Mammary epithelial cell (primary cell): ENCODE data around the gene RCSD1.

Source experiments
- EZH2 ChIP-seq: IDR thresholded peaks from 2 replicates; pipeline ENCODE4 v1.6.1; 2012; ENCODE audit warnings: low read length, inconsistent platforms, borderline replicate concordance
- TF ChIP-seq, protein P1 (sequence below), 2 donors: IDR thresholded peaks in 1 of 2; conservative IDR thresholded peaks in 1 of 2; 2 replicates each; pipeline ENCODE4 v1.5.1; 2011 to 2012; ENCODE audit warnings: inconsistent platforms in 2 of 2, low read length in 2 of 2, mild to moderate bottlenecking in 2 of 2, control low read depth in 1 of 2, low read depth in 1 of 2; ENCODE audit not compliant: insufficient read depth in 1 of 2; ENCODE audit errors: extremely low read depth in 1 of 2

DNA sequence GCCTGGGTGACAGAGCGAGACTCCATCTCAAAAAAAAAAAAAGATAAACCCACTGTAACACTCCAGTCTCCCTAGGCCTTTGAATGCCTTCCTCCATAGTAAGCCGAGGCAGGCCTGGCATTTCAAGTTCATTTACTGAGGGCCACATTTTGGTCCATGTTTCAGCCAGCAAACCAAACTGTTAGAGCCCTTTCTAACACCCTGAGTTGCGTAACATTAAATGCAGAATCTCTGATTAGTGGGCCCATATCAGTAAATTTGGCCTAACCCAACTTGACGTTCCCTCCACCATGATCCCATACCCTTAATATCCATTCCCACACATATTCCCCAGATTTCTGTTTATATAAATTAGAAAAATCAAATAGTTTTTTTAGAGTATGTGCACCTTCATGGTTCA is 104.2 kb downstream of the RCSD1 start:
- TF ChIP-seq, protein P1, sequence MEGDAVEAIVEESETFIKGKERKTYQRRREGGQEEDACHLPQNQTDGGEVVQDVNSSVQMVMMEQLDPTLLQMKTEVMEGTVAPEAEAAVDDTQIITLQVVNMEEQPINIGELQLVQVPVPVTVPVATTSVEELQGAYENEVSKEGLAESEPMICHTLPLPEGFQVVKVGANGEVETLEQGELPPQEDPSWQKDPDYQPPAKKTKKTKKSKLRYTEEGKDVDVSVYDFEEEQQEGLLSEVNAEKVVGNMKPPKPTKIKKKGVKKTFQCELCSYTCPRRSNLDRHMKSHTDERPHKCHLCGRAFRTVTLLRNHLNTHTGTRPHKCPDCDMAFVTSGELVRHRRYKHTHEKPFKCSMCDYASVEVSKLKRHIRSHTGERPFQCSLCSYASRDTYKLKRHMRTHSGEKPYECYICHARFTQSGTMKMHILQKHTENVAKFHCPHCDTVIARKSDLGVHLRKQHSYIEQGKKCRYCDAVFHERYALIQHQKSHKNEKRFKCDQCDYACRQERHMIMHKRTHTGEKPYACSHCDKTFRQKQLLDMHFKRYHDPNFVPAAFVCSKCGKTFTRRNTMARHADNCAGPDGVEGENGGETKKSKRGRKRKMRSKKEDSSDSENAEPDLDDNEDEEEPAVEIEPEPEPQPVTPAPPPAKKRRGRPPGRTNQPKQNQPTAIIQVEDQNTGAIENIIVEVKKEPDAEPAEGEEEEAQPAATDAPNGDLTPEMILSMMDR (conservative IDR thresholded peaks at IDR 0.05 in 1 of 2, IDR thresholded peaks at IDR 0.05 in 1 of 2; ENCODE audit: extremely low read depth in 1 of 2, insufficient read depth in 1 of 2, low read depth in 1 of 2, low read length in 2 of 2) = no peak
- no peak for TF ChIP-seq EZH2
